HEK293 (cell line): ENCODE measurements around the gene YAF2.
A peak's percentile ranks its signal among the peaks of the same experiment; 100 is the strongest.

Experiments used
- BCL11A ChIP-seq: fragments of 450-650 bp; formaldehyde crosslinking; IDR thresholded peaks from 2 replicates; pipeline ENCODE4 v1.5.1; 2016; ENCODE audit warnings: low read depth, missing biosample characterization, missing genetic modification characterization
- HIC1 ChIP-seq: fragments of 450-650 bp; formaldehyde crosslinking; IDR thresholded peaks from 2 replicates; pipeline ENCODE4 v1.5.1; 2016; ENCODE audit warnings: missing biosample characterization, missing genetic modification characterization
- IKZF3 ChIP-seq: fragments of 450-650 bp; IDR thresholded peaks from 2 replicates; pipeline ENCODE4 v1.5.0; 2018; ENCODE audit warnings: missing biosample characterization, mild to moderate bottlenecking, missing genetic modification characterization, moderate library complexity
- KLF1 ChIP-seq: fragments of 450-650 bp; formaldehyde crosslinking; IDR thresholded peaks from 2 replicates; pipeline ENCODE4 v1.5.1; 2016; ENCODE audit warnings: missing biosample characterization, missing genetic modification characterization
- OSR2 ChIP-seq: fragments of 450-650 bp; formaldehyde crosslinking; IDR thresholded peaks from 2 replicates; pipeline ENCODE4 v1.5.1; 2016; ENCODE audit warnings: missing biosample characterization, missing genetic modification characterization
- PRDM1 ChIP-seq: fragments of 450-650 bp; formaldehyde crosslinking; IDR thresholded peaks from 2 replicates; pipeline ENCODE4; 2016; ENCODE audit warnings: missing biosample characterization, missing genetic modification characterization
- PRDM10 ChIP-seq: fragments of 450-650 bp; formaldehyde crosslinking; IDR thresholded peaks from 2 replicates; pipeline ENCODE4 v1.5.1; 2016; ENCODE audit warnings: missing biosample characterization, missing genetic modification characterization
- PRDM4 ChIP-seq: fragments of 450-650 bp; formaldehyde crosslinking; IDR thresholded peaks from 2 replicates; pipeline ENCODE4 v1.5.1; 2017; ENCODE audit warnings: missing biosample characterization, missing genetic modification characterization
- PRDM6 ChIP-seq: fragments of 450-650 bp; formaldehyde crosslinking; IDR thresholded peaks from 2 replicates; pipeline ENCODE4 v1.5.1; 2017; ENCODE audit warnings: missing biosample characterization, missing genetic modification characterization
- SALL2 ChIP-seq: fragments of 450-650 bp; formaldehyde crosslinking; IDR thresholded peaks from 2 replicates; pipeline ENCODE4 v1.5.0; 2017; ENCODE audit warnings: missing biosample characterization, mild to moderate bottlenecking, missing genetic modification characterization, borderline replicate concordance
- SP7 ChIP-seq: fragments of 450-650 bp; formaldehyde crosslinking; IDR thresholded peaks from 2 replicates; pipeline ENCODE4 v1.5.1; 2016; ENCODE audit warnings: missing biosample characterization, missing genetic modification characterization
- WT1 ChIP-seq: fragments of 450-650 bp; formaldehyde crosslinking; IDR thresholded peaks from 2 replicates; pipeline ENCODE4 v1.5.1; 2016; ENCODE audit warnings: missing biosample characterization, missing genetic modification characterization
- ZBTB17 ChIP-seq: fragments of 450-650 bp; formaldehyde crosslinking; IDR thresholded peaks from 2 replicates; pipeline ENCODE4 v1.5.1; 2016; ENCODE audit warnings: missing biosample characterization, missing genetic modification characterization
- ZNF2 ChIP-seq: fragments of 450-650 bp; formaldehyde crosslinking; IDR thresholded peaks from 2 replicates; pipeline ENCODE4 v1.5.1; 2016; ENCODE audit warnings: missing biosample characterization, missing genetic modification characterization
- ZNF214 ChIP-seq: fragments of 450-650 bp; formaldehyde crosslinking; IDR thresholded peaks from 2 replicates; pipeline ENCODE4 v1.5.1; 2017; ENCODE audit warnings: missing biosample characterization, mild to moderate bottlenecking, missing genetic modification characterization, borderline replicate concordance
- ZNF366 ChIP-seq: fragments of 450-650 bp; formaldehyde crosslinking; conservative IDR thresholded peaks from 2 replicates; pipeline ENCODE4 v1.5.1; 2016; ENCODE audit warnings: missing biosample characterization, missing genetic modification characterization
- ZNF529 ChIP-seq: fragments of 450-650 bp; formaldehyde crosslinking; IDR thresholded peaks from 2 replicates; pipeline ENCODE4 v1.5.1; 2017; ENCODE audit warnings: missing genetic modification characterization, missing biosample characterization; ENCODE audit not compliant: insufficient replicate concordance
- ZNF580 ChIP-seq: fragments of 450-650 bp; formaldehyde crosslinking; IDR thresholded peaks from 2 replicates; pipeline ENCODE4 v1.5.1; 2016; ENCODE audit warnings: missing biosample characterization, missing genetic modification characterization
- ZNF600 ChIP-seq: fragments of 450-650 bp; formaldehyde crosslinking; IDR thresholded peaks from 2 replicates; pipeline ENCODE4 v1.5.1; 2016; ENCODE audit warnings: missing biosample characterization, missing genetic modification characterization
- ZNF610 ChIP-seq: fragments of 450-650 bp; formaldehyde crosslinking; IDR thresholded peaks from 2 replicates; pipeline ENCODE4 v1.5.1; 2016; ENCODE audit warnings: missing biosample characterization, missing genetic modification characterization, borderline replicate concordance
- ZNF629 ChIP-seq: fragments of 450-650 bp; formaldehyde crosslinking; IDR thresholded peaks from 2 replicates; pipeline ENCODE4 v1.5.1; 2017; ENCODE audit warnings: missing biosample characterization, missing genetic modification characterization
- ZNF660 ChIP-seq: fragments of 450-650 bp; IDR thresholded peaks from 2 replicates; pipeline ENCODE4 v1.5.1; 2018; ENCODE audit warnings: missing biosample characterization, mild to moderate bottlenecking, missing genetic modification characterization
- ZNF843 ChIP-seq: fragments of 450-650 bp; formaldehyde crosslinking; IDR thresholded peaks from 2 replicates; pipeline ENCODE4 v1.5.1; 2016; ENCODE audit warnings: missing biosample characterization, missing genetic modification characterization
- ZSCAN30 ChIP-seq: fragments of 450-650 bp; IDR thresholded peaks from 2 replicates; pipeline ENCODE4 v1.5.1; 2018; ENCODE audit warnings: missing biosample characterization, mild to moderate bottlenecking, missing genetic modification characterization, moderate library complexity
- ZSCAN5A ChIP-seq: fragments of 450-650 bp; formaldehyde crosslinking; IDR thresholded peaks from 2 replicates; pipeline ENCODE4 v1.5.1; 2016; ENCODE audit warnings: missing biosample characterization, missing genetic modification characterization

The YAF2 gene

GRCh38 chr12:42213954-42214426 lies 24.1 kb downstream of the YAF2 start (continued):
- TF ChIP-seq PRDM10 (tag by site-specific recombination) = peak; percentile 77
- no peak for TF ChIP-seq ZNF529 (tag by site-specific recombination)
- no peak for TF ChIP-seq IKZF3
- TF ChIP-seq ZSCAN30 (tag by site-specific recombination) = 0 out of 2 replicates have a peak, but pooled peaks have one; percentile 20
- TF ChIP-seq ZNF843 (tag by site-specific recombination) = peak; percentile 92
- no peak for TF ChIP-seq SALL2 (tag by site-specific recombination)
- TF ChIP-seq PRDM1 (tag by site-specific recombination) = peak; percentile 62; the same call in 1 of the 2 replicates
- TF ChIP-seq ZNF214 (tag by site-specific recombination) = no peak
- TF ChIP-seq ZNF629 = 0 out of 2 replicates have a peak, but pooled peaks have one; percentile 8
- TF ChIP-seq KLF1 = no peak
- TF ChIP-seq BCL11A = peak; percentile 46; the same call in 1 of the 2 replicates
- no peak for TF ChIP-seq ZNF660 (tag by site-specific recombination)
- TF ChIP-seq ZSCAN5A = no peak
- TF ChIP-seq SP7 = peak; percentile 65
- TF ChIP-seq ZBTB17 (tag by site-specific recombination) = peak; percentile 73
- TF ChIP-seq OSR2 = peak; percentile 97
- peak; percentile 77 for TF ChIP-seq ZNF366 (tag by site-specific recombination)
- TF ChIP-seq ZNF580 (tag by site-specific recombination) = peak; percentile 85
- TF ChIP-seq PRDM4 (tag by site-specific recombination) = 0 out of 2 replicates have a peak, but pooled peaks have one; percentile 45
- 0 out of 2 replicates have a peak, but pooled peaks have one; percentile 15 for TF ChIP-seq HIC1 (tag by site-specific recombination)
- peak; percentile 33; the same call in 1 of the 2 replicates for TF ChIP-seq ZNF610 (tag by site-specific recombination)
- peak; percentile 91 for TF ChIP-seq ZNF600 (tag by site-specific recombination)
- peak; percentile 73; the same call in 1 of the 2 replicates for TF ChIP-seq ZNF2 (tag by site-specific recombination)
- peak; percentile 41; the same call in 1 of the 2 replicates for TF ChIP-seq WT1
- TF ChIP-seq PRDM6 (tag by site-specific recombination) = peak; percentile 88
